RKO (cell line): Measurements from ENCODE around the gene DHRSX.
"Not testable (repeated sequence)": the region's sequence is repeated elsewhere in the genome, so short reads cannot be mapped to it uniquely, and the experiment has no call there.

Experiments
- DNase-seq: peaks from one replicate; pipeline ENCODE4 v3.0.0-alpha.2; 2016; ENCODE audit warnings: low spot score

DHRSX gene

GRCh38 chrX:2497961-2498780 lies 2.6 kb downstream of the DHRSX start:
- no peak for DNase-seq

GRCh38 chrX:2495595-2495994 lies 5.2 kb downstream of the DHRSX start:
- DNase-seq, result no peak

DNA sequence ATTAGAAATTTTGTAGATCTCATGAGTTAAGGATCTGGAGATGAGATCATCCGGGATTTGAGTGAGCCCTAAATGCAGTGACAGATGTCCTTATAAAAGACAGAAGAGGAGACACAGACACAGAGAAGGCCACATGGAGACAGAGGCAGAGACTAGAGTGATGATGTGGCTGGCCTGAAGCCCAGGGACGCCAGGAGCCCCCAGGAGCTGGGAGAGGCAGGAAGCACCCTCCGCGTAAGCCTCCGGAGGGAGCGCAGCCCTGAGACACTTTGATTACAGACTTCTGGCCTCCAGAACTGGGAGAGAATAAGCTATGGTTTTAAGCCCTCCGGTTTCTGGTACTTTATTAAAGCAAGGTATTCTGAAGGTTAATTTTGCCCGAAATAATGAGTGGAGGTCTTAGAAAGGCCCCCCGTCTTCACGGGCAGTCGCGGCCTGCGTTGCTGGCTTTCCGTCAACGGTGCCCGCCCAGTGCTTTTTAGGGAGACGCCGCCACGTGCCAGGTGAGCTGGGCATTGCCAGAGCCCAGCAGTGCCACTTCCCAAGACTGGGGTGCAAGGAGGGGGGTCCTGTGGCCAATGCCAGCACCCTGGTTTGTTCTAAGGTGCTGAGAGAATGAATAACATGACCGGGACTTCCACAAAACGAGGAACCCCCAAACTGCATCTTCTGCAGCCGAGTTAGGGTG lies 8.1 kb downstream of the DHRSX start:
- DNase-seq, result no peak

GRCh38 chrX:2490634-2491033 lies 10.1 kb downstream of the DHRSX start:
- DNase-seq, result no peak

DNA sequence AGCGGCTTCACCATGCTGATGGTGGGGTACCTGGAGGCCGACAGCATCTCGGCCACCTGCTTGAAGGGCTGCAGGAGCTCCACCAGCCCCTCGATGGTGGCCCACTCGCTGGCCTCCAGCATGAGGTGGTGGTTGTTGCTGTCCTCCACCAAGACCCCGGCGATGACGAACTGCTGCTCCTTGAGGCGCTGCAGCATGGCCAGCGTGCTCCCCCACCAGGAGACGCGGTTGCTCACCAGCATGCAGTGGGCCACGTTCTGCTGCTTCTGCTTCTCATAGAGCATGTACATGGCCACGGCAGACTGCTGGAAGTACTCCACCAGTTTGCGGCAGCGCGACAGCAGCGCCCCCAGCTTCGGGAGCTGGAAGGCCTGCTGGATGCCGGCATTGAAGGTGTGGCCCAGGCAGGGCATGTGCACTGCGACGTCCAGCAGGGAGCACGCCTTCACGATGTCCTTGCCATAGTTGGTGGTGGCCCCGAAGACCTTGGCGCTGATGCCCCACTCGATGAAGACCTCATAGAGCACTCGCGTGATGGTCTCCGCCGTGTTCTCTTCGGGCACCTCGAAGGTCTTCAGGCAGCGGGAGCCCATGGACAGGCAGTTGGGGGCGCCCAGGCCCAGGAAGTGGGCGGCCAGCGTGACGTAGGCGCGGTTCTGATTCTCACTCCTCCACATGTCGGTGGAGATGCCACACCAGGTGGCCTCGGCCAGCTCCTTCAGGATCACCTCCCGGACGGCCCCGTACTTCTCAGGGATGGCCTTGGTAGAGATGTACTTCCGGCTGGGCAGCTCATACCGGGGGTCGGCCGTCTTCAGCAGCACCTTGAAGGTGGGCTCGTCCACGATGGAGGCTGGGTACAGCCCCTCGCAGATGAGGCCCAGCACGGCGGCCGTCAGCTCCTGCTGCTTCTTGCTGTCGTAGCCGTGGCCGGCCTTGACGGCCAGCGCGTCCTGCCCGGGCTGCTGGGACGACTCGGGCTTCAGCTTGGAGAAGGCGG lies 11.0 kb downstream of the DHRSX start:
- DNase-seq, result no peak

DNA sequence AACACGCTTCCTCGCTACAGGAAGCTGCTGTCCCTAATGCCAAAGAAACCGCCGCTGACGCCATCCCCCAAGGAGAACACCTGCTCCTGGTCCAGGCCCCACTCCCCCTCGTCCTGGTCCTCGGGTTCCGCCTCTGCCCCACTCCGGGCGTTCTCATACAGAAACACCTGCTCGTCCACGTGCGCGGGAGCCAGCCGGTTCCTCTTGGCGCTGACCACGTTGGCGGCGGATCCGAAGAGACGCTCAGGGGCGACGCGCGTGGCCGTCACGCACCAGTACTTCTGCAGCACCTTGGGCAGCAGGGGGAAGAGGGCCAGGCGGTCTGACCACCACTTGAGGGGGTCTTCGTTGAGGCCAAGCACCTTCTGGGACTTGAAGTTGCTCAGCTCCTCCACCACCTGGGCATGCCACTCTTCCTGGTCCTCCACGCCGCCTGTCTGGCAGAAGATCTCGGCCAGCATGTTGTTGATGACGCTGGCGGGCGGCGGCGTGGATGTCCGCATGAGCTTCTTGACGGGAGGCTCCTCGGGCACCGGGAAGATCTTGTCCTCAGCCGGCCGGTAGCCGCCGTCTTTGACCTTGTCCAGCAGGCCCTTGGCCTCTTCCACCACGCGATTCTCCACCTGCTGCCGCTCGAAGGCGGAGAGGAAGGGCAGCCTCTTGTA lies 12.0 kb downstream of the DHRSX start:
- no peak for DNase-seq

- no peak for DNase-seq
Observed at GRCh38 chrX:2487366-2487765, 13.4 kb downstream of the DHRSX start.

DNA sequence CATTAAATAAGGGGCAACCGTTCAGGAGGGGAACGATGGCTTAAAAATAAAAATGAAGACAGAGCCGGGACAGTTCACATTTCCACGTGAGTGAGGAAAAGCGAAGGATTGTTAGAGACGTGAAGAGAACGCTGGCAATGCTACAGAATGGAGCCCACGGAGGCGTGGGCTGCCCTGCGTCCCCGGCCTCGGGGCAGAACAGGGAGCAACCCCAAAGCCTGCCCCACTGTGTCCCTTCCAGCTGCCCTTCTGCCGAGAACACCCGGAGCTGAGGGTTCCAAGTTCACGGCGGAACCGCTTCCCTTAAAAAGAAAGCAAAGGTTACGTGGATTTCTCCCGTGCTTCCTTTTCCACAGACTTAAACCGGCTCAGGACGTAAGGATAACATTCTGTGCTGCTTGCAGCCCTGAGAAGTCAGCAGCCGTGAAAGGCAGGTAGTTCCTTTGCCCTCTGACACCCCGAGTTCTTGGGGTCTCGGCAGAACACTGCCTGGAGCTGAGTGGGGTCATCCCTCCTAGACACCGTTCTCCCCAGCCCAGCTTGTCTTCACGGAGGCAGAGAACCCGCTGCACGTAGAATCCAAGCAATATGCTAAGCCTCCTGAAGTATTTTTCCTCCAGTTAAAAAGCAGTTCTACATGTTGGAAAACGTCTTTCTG lies 14.2 kb downstream of the DHRSX start:
- DNase-seq, result no peak

- DNase-seq, result no peak
Observed at GRCh38 chrX:2485789-2486345, 14.9 kb downstream of the DHRSX start.

GRCh38 chrX:2484721-2485648 lies 15.8 kb downstream of the DHRSX start:
- DNase-seq, result no peak

DNA sequence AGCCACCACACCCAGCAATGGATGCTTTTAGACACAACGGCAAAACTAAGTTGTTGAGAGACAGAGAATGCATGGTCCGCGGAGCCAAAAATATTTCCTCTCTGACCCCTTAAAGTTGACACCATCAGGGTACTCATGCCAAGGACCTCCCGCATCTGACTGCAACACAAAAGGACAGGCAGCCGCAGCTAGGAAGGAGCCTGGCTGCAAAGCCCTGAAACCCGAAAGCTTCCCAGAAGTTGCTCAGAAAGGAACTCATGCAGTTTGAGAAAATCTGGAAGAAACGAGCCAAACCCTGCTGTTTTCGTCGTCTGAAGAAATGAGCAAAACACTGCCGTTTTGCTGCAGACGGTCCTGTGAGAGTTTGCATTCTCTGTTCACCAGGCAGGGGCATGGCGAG lies 16.5 kb downstream of the DHRSX start:
- no peak for DNase-seq

GRCh38 chrX:2483398-2484060 lies 17.2 kb downstream of the DHRSX start:
- DNase-seq, result no peak

DNA sequence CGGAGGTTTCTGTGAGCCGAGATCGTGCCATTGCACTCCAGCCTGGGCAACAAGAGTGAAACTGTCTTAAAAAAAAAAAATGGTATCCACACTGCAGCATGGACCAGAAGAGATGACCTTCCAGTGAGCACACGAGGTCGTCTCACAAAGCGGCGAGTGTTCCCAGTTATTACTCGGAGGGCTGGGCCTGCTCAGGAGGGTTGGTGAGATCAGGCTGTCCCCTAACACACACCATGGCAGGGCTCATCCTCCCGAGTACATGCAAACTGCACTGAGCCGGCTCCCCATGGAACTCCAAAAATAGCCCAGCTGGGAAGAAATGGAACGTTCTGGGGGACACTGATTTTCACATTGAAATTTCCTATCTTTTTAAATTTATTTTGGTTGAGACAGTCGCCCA lies 19.2 kb downstream of the DHRSX start:
- not testable (repeated sequence) for DNase-seq

DNA sequence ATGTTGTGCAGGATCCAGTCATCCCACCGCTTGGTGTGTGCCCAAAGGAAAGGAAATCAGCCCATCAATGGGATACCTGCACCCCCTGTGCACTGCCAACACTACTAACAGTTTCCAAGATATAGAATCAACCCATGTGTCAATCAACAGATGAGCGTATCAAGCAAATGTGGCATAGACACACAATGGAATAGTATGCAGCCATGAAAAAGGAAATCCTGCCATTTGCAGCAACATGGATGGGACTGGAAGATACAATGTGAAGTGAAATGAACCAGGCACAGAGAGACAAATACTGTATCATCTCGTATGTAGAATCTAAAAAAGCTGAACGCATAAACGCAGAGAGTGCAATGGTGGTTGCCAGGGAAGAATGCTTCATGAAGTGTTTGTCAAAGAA lies 20.8 kb downstream of the DHRSX start:
- not testable (repeated sequence) for DNase-seq

GRCh38 chrX:2479420-2479780 lies 21.4 kb downstream of the DHRSX start:
- DNase-seq, result no peak

DNA sequence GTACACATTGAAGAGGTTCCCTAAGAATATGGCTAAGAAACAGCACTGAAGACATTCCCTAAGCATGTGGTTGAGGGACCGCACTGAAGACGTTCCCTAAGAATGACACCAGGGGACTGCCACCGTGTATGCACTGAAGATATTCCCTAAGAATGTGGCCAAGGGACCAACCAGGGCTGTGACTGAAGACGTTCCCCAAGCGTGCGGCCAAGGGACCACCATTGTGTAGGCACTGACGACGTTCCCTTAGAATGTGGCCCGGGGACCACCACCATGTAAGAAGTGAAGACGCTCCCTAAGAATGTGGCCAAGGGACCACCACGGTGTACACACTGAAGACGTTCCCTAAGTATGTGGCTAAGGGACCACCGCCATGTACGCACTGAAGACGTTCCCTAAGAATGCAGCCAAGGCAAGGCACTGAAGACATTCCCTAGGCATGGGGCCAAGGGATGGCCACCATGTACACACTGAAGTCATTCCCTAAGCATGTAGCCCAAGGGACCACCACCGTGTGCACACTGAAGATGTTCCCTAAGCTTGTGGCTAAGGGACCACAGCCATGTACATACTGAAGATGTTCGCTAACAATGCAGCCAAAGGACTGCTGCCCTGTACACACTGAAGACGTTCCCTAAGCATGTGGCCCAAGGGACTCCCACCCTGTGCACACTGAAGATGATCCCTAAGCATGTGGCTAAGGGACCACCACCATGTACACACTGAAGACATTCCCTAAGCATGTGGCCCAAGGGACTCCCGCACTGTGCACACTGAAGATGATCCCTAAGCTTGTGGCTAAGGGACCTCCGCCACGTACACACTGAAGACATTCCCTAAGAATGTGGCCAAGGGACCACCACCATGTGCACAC lies 22.0 kb downstream of the DHRSX start:
- DNase-seq, result no peak

DNA sequence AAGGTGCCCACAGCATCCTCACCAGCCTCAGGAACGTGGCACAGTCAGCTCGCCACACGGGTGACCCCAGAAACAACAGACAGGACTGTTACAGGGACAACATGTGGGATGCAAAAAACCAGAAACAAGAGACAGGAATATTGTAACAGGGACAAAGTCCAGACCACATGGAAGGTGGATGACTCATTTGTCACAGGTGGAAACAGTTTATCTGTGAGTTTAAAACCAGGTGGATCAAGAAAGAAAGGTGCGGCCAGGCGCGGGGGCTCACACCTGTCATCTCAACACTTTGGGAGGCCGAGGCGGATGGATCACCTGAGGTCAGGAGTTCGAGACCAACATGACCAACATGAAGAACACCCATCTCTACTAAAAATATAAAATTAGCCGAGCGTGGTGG lies 23.5 kb downstream of the DHRSX start:
- not testable (repeated sequence) for DNase-seq

- DNase-seq, result no peak
Observed at GRCh38 chrX:2474963-2475726, 25.6 kb downstream of the DHRSX start.
